Stimulated activated CD4-positive, alpha-beta T cell treated with anti-CD3 and anti-CD28 coated beads, Interleukin-1b, Interleukin-23, amount 100 ng/mL, for 1 hour (primary cell): ENCODE results near the gene HTR4.
"Not testable (repeated sequence)": the region's sequence is repeated elsewhere in the genome, so short reads cannot be mapped to it uniquely, and the experiment has no call there.

Source experiments
- DNase-seq, 2 donors: peaks; one replicate each; pipeline ENCODE4 v3.0.0-alpha.2; 2020; ENCODE audit warnings: low read depth in 2 of 2

Gene HTR4

GRCh38 chr5:148535190-148535589 is 119.1 kb downstream of the HTR4 start:
- DNase-seq: no peak

- no peak for DNase-seq
Measured at GRCh38 chr5:148532969-148533670, 121.2 kb downstream of the HTR4 start.

GRCh38 chr5:148529450-148529849 is 124.9 kb downstream of the HTR4 start:
- not testable (repeated sequence) for DNase-seq

DNA sequence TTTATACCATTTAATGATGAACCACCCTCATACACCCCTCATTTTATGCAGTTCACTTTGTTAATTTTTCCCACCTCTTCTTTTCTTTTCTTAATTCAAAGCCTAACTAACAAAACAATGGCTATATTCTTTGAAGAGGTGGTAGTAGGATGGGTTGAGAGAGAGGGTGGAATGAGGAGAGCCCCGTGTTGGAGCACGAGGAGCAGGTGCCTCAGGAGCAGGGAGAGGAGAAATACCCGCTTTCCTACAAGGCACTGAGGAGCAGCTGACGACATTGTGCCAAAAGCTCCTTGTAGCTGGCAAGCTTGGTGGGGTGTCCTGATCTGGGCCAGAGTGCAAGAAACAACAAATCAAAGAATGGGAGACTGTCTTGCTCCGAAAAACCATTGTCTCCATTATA is 129.6 kb downstream of the HTR4 start:
- no peak for DNase-seq

DNA sequence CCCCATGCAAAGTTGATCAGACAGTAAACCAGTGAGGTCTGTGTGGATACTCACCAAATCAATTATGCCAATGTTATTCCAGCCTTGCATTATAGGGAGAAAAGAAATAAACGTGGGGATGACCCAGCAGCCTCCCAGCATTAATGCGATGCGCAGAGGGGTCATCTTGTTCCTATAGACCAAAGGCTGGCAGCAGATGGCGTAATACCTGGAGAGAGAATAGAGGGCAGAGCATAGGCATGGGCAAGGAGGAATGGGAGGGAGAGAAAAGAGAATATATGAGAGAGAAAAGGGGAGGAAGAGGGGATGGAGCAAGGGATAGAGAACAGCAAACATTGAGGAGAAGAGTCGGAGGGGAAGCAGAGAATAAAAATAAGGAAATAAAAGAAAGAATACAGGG is 131.2 kb downstream of the HTR4 start:
- DNase-seq: no peak

GRCh38 chr5:148515460-148515859 is 138.9 kb downstream of the HTR4 start:
- no peak for DNase-seq

DNA sequence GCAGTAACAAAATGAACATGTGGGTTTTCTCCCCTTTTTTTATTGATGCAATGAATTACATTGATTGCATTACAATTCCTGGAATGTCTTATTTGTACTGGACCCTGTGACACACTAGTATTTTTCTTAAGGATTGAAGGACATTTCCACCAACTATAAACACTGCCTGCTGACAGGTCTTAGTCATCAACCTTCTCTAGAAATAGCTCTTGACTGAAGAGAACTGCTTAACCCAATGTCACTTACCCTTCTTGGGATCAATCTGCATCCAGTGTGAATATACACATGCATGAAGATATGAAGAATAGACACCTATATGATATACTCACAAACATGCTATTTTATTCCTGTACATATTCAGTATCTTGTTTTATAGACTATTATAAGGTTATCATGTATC is 140.0 kb downstream of the HTR4 start:
- DNase-seq: no peak

- no peak for DNase-seq
Measured at GRCh38 chr5:148512498-148512897, 141.8 kb downstream of the HTR4 start.

DNA sequence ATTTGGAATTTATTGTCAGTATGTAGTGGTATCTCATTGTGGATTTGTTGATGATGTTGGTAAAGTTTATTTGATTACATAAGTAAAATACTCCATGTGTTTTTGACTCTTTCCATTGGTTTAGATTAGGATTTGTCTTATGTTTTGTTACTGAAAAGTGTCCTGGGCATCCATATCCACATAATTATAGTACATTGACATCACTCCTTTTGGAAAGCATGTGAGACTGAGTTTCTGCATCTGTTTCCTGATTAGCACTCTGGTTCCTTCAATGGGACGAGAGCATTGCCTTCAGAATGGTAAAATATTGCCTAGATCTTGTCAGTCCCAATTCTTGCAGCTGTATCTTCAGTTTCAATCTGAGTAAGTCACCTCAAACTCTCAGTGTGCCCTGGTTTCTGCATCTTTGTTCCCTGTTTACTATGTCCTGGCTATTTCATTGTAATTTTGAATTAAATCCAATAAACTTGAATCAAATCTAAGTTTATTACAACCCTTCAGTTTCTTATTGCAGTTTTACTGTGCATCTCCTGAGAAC is 142.4 kb downstream of the HTR4 start:
- DNase-seq: no peak

DNA sequence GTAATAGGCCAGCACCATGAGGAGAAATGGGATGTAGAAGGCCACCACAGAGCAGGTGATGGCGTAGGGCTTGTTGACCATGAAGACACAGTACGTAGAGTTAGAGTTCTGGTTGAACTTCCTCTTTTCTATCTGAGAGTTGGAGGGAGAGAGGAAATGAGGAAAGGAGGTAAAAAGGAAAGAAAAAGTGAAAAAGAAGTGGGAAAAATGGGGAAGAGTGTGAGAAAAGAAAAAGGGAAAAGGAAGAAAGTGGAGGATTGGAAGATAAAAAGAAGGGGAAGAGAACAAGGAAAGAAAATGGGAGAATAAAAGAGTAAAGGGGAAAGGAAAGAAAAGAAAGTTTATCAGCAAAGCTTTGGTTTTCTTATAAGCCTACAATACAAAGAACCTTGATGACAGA is 144.4 kb downstream of the HTR4 start:
- no peak for DNase-seq

- DNase-seq: no peak
Measured at GRCh38 chr5:148507648-148508047, 146.7 kb downstream of the HTR4 start.

GRCh38 chr5:148499452-148499851 is 154.9 kb downstream of the HTR4 start:
- DNase-seq: no peak

- no peak for DNase-seq
Measured at GRCh38 chr5:148497757-148498156, 156.6 kb downstream of the HTR4 start.

DNA sequence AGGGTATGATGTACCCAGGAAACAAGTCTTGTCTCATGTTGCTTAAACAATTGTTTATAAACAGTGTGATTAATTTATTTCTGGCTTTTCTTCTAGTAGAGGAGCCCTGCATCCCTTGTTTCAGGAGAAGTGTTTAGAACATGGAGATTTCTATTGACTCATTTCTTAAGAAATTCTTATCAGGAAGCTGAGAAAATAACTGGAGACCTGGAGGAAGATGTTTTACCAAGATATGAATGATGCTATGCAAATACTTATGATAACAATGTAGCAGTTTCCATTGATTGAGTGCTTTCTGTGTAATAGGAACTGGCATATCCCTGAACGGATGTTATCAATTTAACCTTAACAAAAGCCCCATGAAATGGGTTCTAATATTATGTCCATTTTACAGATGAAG is 162.0 kb downstream of the HTR4 start:
- no peak for DNase-seq

GRCh38 chr5:148491793-148492184 is 162.5 kb downstream of the HTR4 start:
- DNase-seq: no peak

DNA sequence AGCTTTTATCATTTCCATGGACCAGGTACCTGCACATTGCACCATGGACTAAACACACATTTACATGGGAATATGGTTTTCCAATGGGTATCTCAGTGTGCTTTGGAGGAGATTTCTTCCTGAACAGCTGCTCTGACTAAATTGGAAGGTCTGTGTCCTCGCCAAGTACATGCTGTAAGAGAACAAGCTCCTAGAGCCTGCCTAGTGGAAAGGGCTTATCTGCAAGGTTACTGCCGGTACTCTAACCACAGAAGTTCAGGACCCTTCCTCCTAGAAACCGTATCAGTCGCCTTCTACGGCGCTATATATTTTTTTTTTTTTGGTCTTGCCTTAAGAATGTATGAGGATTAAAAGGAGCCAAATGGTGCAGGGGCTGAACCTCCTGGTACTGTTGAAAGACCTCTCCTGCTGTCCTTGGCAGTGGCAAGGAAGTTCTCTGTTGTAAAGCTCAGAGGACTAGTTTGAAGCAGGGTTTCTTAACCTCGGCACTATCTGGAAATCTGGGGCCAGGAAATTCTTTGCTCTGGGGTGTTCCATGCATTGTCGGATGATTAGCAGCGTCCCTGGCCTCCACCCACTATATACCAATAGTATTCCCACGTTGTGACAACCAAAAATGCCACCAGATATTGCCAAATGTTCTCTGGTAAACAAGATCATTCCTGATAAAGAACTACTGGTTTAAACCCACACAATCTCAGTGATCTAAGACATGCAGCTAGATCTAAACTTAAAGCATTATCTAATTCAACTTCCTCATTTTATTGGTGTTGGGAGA is 163.1 kb downstream of the HTR4 start:
- no peak for DNase-seq

DNA sequence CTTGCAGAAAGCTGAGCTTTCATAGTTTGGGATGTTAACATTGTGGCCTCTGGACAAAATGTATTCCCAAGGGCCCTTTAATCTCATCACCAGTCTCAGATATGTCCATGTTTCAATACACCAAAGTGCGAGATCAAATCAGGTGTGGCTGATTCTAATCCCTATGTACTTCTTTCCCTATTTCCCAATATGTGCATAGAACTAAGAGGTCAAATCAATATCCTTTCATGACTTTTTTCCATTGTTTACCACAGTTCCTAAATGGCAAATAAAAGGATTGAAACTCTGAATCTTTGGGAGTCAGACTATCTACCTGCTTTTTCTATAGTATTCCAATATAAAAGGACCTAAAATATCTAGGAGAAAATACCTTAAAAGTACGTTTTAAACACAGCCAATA is 165.6 kb downstream of the HTR4 start:
- no peak for DNase-seq

DNA sequence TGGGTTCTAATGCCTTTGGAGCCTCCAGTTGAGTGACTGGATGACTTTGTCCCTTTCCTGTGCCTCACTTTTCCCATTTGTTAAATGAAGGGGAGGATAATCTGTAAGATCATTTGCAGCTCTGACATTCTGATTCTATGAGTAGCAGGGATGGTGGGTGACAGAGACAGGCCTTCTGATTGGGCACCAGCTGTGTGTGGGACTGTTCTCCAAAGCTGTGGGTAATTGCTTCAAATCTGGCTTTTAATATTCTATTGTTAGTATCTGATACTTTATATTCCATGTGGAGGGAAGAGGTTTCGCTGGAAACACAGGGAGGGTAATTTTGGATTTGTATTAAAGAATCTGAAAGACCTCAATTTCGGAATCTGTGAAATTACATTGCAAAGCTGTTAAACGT is 167.9 kb downstream of the HTR4 start:
- DNase-seq: no peak

DNA sequence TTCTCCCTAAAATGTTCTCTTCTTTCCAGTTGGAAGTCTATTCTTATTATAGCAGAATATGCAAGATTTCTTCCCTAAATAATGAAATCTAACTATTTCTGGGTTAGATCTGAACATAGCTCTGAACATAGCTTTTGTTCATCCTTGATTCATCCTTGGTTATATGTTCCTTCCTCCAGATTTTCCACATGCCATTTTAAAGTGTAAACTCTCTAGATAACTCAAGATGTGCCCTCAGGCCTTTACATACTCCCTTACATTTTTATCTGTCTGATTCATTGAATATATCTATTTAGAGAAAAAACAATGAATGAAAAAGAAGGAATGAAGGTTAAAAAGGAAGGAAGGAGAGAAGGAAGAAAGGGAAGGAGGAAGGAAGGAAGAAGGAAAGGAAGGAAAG is 169.7 kb downstream of the HTR4 start:
- no peak for DNase-seq

GRCh38 chr5:148483750-148484149 is 170.6 kb downstream of the HTR4 start:
- DNase-seq: no peak

GRCh38 chr5:148482697-148483462 is 171.4 kb downstream of the HTR4 start:
- DNase-seq: peak in 1 of 2 donors; percentile 29

DNA sequence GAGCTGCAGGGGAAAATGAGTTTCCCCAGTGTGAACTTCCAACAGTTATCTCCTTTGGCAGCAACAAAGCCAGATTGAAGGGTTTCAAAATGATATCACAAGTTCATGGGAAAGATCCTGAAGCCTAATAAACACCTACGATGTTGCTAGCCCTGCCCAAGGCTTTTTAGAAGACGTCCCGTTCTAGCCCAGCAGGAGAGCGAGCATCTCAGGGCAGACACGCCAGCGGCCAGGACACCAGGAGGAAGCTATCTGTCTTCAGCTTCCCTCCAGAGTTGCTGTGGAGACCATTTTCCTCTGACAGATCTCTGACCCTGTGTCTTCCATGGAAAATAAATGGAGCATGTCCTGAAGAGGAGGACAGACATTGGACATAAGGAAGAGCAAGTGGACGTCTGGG is 172.1 kb downstream of the HTR4 start:
- DNase-seq: no peak
